Keratinocyte (primary cell): ENCODE data around the gene SCN11A. TPM values are rescaled to one million over a fixed set of nuclear protein-coding genes. Genes with fewer than 3 reads are reported as not detected.

Experiments
- DNase-seq: peaks from one replicate; pipeline ENCODE4 v3.0.0-alpha.2; 2011; ENCODE audit warnings: low read depth, missing footprints, low spot score
- FAIRE-seq: peaks from 2 replicates; lab custom pipeline; 2011; peaks lifted over from hg19 to GRCh38; lab: Jason Lieb, UNC
- H2AFZ ChIP-seq: 2 replicates; pipeline ENCODE4 v1.6.0; 2012; ENCODE audit warnings: low read length, control low read depth, inconsistent platforms; ENCODE audit not compliant: control insufficient read depth
- H3K27ac ChIP-seq: 2 replicates; pipeline ENCODE4 v1.5.1; 2011; ENCODE audit warnings: low read length; ENCODE audit not compliant: control insufficient read depth, insufficient read depth
- H3K27me3 ChIP-seq: 3 replicates; pipeline ENCODE4 v1.6.0; 2011; ENCODE audit warnings: low read length; ENCODE audit not compliant: control insufficient read depth, insufficient read depth; ENCODE audit errors: extremely low read depth
- H3K36me3 ChIP-seq, 2 experiments: 2 replicates in 1 of 2; 3 replicates in 1 of 2; pipeline ENCODE4 v1.5.1; 2011; ENCODE audit warnings: low read length in 2 of 2, mild to moderate bottlenecking in 1 of 2; ENCODE audit not compliant: control insufficient read depth in 2 of 2, insufficient read depth in 2 of 2; ENCODE audit errors: extremely low read depth in 1 of 2
- H3K4me1 ChIP-seq: 3 replicates; pipeline ENCODE4 v1.5.1; 2011; ENCODE audit warnings: low read length; ENCODE audit not compliant: control insufficient read depth, insufficient read depth; ENCODE audit errors: extremely low read depth
- H3K4me2 ChIP-seq: 3 replicates; pipeline ENCODE4 v1.6.0; 2011; ENCODE audit warnings: low read depth, low read length; ENCODE audit not compliant: control insufficient read depth, insufficient read depth; ENCODE audit errors: extremely low read depth
- H3K4me3 ChIP-seq, 3 experiments: fragments of 200-600 bp in 1 of 3; sonication (generic) in 1 of 3; 2 replicates in 2 of 3; 3 replicates in 1 of 3; pipeline ENCODE4 v1.5.1; 2011 to 2016; ENCODE audit warnings: low read length in 3 of 3, mild to moderate bottlenecking in 3 of 3, control low read depth in 2 of 3, inconsistent platforms in 1 of 3, low read depth in 1 of 3, mixed read lengths in 1 of 3, mixed run types in 1 of 3, moderate library complexity in 1 of 3; ENCODE audit not compliant: control insufficient read depth in 2 of 3, insufficient read depth in 2 of 3; ENCODE audit errors: extremely low read depth in 1 of 3
- H3K79me2 ChIP-seq: 2 replicates; pipeline ENCODE4 v1.6.0; 2012; ENCODE audit warnings: low read length; ENCODE audit not compliant: control insufficient read depth, insufficient read depth
- H3K9ac ChIP-seq: 3 replicates; pipeline ENCODE4 v1.6.0; 2011; ENCODE audit warnings: low read length; ENCODE audit not compliant: control insufficient read depth, insufficient read depth; ENCODE audit errors: extremely low read depth
- H3K9me1 ChIP-seq: 3 replicates; pipeline ENCODE4 v1.6.0; 2011; ENCODE audit warnings: low read length; ENCODE audit not compliant: control insufficient read depth, insufficient read depth; ENCODE audit errors: extremely low read depth
- H3K9me3 ChIP-seq: 2 replicates; pipeline ENCODE4 v1.5.1; 2012; ENCODE audit warnings: low read depth, low read length; ENCODE audit not compliant: control insufficient read depth
- H4K20me1 ChIP-seq: 3 replicates; pipeline ENCODE4 v1.6.0; 2011; ENCODE audit warnings: low read length; ENCODE audit not compliant: control insufficient read depth, insufficient read depth; ENCODE audit errors: extremely low read depth
- EZH2 ChIP-seq: IDR thresholded peaks from one replicate; pipeline ENCODE4 v1.6.1; 2012; ENCODE audit warnings: inconsistent platforms, mild to moderate bottlenecking, low read length, moderate library complexity
- dilution Hi-C: fragments of 300-500 bp; cut with MboI; formaldehyde crosslinking; loops from one replicate; pipeline ENCODE4 v1.7.0; 2020; ENCODE audit warnings: low sequenced_read_pairs; ENCODE audit not compliant: extremely low pct_ligation_motif_present
- polyA plus RNA-seq, 5 experiments: library from polyadenylated mRNA; depleted of rRNA in 3 of 5; stranded (reverse) in 3 of 5; stranded (forward) in 1 of 5; unstranded in 1 of 5; fragments of >200 nt; gene quantifications; 1 replicate in 1 of 5; 2 replicates in 3 of 5; 3 replicates in 1 of 5; pipeline versions ENCODE4 v1.2.1 to v1.2.3, GENCODE V29; 2011 to 2012; ENCODE audit warnings: missing spikeins in 2 of 5, low read depth in 1 of 5, low replicate concordance in 1 of 5
- TF ChIP-seq, protein P1 (sequence below), 3 experiments: IDR thresholded peaks in 1 of 3; conservative IDR thresholded peaks in 1 of 3; optimal IDR thresholded peaks in 1 of 3; 2 replicates in 2 of 3; 3 replicates in 1 of 3; pipeline versions ENCODE3 to v1.5.1; 2011; ENCODE audit warnings: low read length in 3 of 3, mild to moderate bottlenecking in 3 of 3, moderate library complexity in 2 of 3, control low read depth in 1 of 3, inconsistent platforms in 1 of 3; ENCODE audit not compliant: insufficient read depth in 2 of 3; ENCODE audit errors: extremely low read depth in 1 of 3

The SCN11A gene
- polyA plus RNA-seq, 1 donor (not counting 4 experiments of a cell fraction or from before 2014, with no cell fraction given): 0.01 TPM

- H3K27ac ChIP-seq: no peak overlapping the region
- H3K9me3 ChIP-seq: no peaks in the 10 kb centered on the region
- dilution Hi-C loops: no loop called here
- H2AFZ ChIP-seq: no peak overlapping the region
- peaks cover 13% of the 10 kb centered on the region for H3K79me2 ChIP-seq
- FAIRE-seq (no peak), DNase-seq (no peak)
- H3K9me1 ChIP-seq: peaks cover 2% of the 10 kb centered on the region
- H3K9ac ChIP-seq: no peak overlapping the region
- no peaks in the 10 kb centered on the region for H3K27me3 ChIP-seq
- peaks cover 31 to 32% of the 10 kb centered on the region in 2 experiments for H3K36me3 ChIP-seq
- no peaks in the 10 kb centered on the region for H3K4me1 ChIP-seq
- no peak overlapping the region for H3K4me3 ChIP-seq
- no peak for TF ChIP-seq EZH2
- TF ChIP-seq, protein P1, sequence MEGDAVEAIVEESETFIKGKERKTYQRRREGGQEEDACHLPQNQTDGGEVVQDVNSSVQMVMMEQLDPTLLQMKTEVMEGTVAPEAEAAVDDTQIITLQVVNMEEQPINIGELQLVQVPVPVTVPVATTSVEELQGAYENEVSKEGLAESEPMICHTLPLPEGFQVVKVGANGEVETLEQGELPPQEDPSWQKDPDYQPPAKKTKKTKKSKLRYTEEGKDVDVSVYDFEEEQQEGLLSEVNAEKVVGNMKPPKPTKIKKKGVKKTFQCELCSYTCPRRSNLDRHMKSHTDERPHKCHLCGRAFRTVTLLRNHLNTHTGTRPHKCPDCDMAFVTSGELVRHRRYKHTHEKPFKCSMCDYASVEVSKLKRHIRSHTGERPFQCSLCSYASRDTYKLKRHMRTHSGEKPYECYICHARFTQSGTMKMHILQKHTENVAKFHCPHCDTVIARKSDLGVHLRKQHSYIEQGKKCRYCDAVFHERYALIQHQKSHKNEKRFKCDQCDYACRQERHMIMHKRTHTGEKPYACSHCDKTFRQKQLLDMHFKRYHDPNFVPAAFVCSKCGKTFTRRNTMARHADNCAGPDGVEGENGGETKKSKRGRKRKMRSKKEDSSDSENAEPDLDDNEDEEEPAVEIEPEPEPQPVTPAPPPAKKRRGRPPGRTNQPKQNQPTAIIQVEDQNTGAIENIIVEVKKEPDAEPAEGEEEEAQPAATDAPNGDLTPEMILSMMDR (optimal IDR thresholded peaks at IDR 0.05 in 1 of 3, IDR thresholded peaks at IDR 0.05 in 1 of 3, conservative IDR thresholded peaks at IDR 0.05 in 1 of 3; ENCODE audit: extremely low read depth in 1 of 3, insufficient read depth in 2 of 3, low read length in 3 of 3): no peak
- no peak overlapping the region for H3K4me2 ChIP-seq
- H4K20me1 ChIP-seq: peaks cover 10% of the 10 kb centered on the region
Observed at GRCh38 chr3:39099242-39099641, 47.5 kb upstream of the SCN11A start.

- H3K9ac ChIP-seq: no peak overlapping the region
- H3K9me3 ChIP-seq: no peaks in the 10 kb centered on the region
- peaks cover 31 to 35% of the 10 kb centered on the region in 2 experiments for H3K36me3 ChIP-seq
- peaks cover 5% of the 10 kb centered on the region for H4K20me1 ChIP-seq
- no peak for DNase-seq
- no peak overlapping the region for H3K27ac ChIP-seq
- peaks cover 6% of the 10 kb centered on the region for H3K79me2 ChIP-seq
- TF ChIP-seq, protein P1 (optimal IDR thresholded peaks at IDR 0.05 in 1 of 3, IDR thresholded peaks at IDR 0.05 in 1 of 3, conservative IDR thresholded peaks at IDR 0.05 in 1 of 3; ENCODE audit: extremely low read depth in 1 of 3, insufficient read depth in 2 of 3, low read length in 3 of 3): no peak
- TF ChIP-seq EZH2: no peak
- no peak overlapping the region for H2AFZ ChIP-seq
- FAIRE-seq: no peak
- no peaks in the 10 kb centered on the region for H3K4me1 ChIP-seq
- peaks cover 2% of the 10 kb centered on the region for H3K9me1 ChIP-seq
- dilution Hi-C loops: no loop called here
- H3K4me2 ChIP-seq: no peak overlapping the region
- H3K4me3 ChIP-seq: no peak overlapping the region
- no peaks in the 10 kb centered on the region for H3K27me3 ChIP-seq
Observed at GRCh38 chr3:39098473-39099000, 46.8 kb upstream of the SCN11A start.
